ENCODE results near the gene RUBCNL.

RUBCNL gene

DNA sequence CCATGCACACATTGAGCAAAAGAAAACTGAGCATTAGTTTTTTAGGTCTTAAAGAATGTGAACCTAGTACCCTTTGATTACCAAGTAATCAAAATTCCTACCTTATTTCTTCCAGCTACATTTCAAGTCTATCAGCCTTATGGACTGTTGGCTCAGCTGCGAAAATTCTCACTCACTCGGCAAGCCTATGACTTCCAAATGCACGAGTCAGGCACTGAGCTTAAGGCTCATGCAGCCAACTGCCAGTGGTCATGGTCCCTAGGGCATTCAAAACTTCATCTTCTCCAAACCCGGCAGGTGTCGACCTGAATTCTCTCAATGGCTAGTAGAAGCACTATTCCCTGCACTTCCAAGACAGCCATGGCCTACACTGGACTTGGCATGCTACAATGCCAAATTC is 41.2 kb downstream of the RUBCNL start:
- Histone ChIP-seq H3K36me3 (ENCODE audit: control insufficient read depth, low read length) (peaks cover 80% of the 10 kb centered on the region), H3K4me3 (ENCODE audit: low read length) (no peak overlapping the region), H3F3A (ENCODE audit: control insufficient read depth, insufficient read depth) (peaks cover 14% of the 10 kb centered on the region; the same call in 1 of the 2 replicates), H4K20me1 (ENCODE audit: control insufficient read depth, insufficient read depth, low read depth, low read length) (no peaks in the 10 kb centered on the region), H3K27ac (ENCODE audit: low read depth, low read length) (no peak overlapping the region), H3K9me3 (ENCODE audit: control insufficient read depth, insufficient read depth, low read length) (no peaks in the 10 kb centered on the region), H3K27me3 (ENCODE audit: control insufficient read depth, low read length) (no peaks in the 10 kb centered on the region), H3K9me2 (replicated peaks; ENCODE audit: control insufficient read depth, low read length) (no peaks in the 10 kb centered on the region), H3K79me2 (ENCODE audit: control insufficient read depth, low read length) (no peaks in the 10 kb centered on the region), H3K4me2 (ENCODE audit: low read length) (no peak overlapping the region), H3K4me1 (ENCODE audit: control insufficient read depth, low read length) (peaks cover 35% of the 10 kb centered on the region)
- no peak for TF ChIP-seq CTCF (IDR thresholded peaks at IDR 0.05; ENCODE audit: low read depth, low read length, poor library complexity, severe bottlenecking)
- TF ChIP-seq EZH2phosphoT487 (IDR thresholded peaks at IDR 0.05; ENCODE audit: borderline replicate concordance, low read length): no peak

GRCh38 chr13:46345398-46345797 is 41.7 kb downstream of the RUBCNL start:
- Histone ChIP-seq H4K20me1 (ENCODE audit: control insufficient read depth, insufficient read depth, low read depth, low read length) (no peaks in the 10 kb centered on the region), H3F3A (ENCODE audit: control insufficient read depth, insufficient read depth) (peaks cover 14% of the 10 kb centered on the region; the same call in 1 of the 2 replicates), H3K36me3 (ENCODE audit: control insufficient read depth, low read length) (peaks cover 80% of the 10 kb centered on the region), H3K4me3 (ENCODE audit: low read length) (no peak overlapping the region), H3K4me1 (ENCODE audit: control insufficient read depth, low read length) (peaks cover 40% of the 10 kb centered on the region), H3K27ac (ENCODE audit: low read depth, low read length) (no peak overlapping the region), H3K79me2 (ENCODE audit: control insufficient read depth, low read length) (no peaks in the 10 kb centered on the region), H3K4me2 (ENCODE audit: low read length) (no peak overlapping the region), H3K27me3 (ENCODE audit: control insufficient read depth, low read length) (no peaks in the 10 kb centered on the region), H3K9me3 (ENCODE audit: control insufficient read depth, insufficient read depth, low read length) (no peaks in the 10 kb centered on the region), H3K9me2 (replicated peaks; ENCODE audit: control insufficient read depth, low read length) (no peaks in the 10 kb centered on the region)
- no peak for TF ChIP-seq EZH2phosphoT487 (IDR thresholded peaks at IDR 0.05; ENCODE audit: borderline replicate concordance, low read length)
- TF ChIP-seq CTCF (IDR thresholded peaks at IDR 0.05; ENCODE audit: low read depth, low read length, poor library complexity, severe bottlenecking): no peak

DNA sequence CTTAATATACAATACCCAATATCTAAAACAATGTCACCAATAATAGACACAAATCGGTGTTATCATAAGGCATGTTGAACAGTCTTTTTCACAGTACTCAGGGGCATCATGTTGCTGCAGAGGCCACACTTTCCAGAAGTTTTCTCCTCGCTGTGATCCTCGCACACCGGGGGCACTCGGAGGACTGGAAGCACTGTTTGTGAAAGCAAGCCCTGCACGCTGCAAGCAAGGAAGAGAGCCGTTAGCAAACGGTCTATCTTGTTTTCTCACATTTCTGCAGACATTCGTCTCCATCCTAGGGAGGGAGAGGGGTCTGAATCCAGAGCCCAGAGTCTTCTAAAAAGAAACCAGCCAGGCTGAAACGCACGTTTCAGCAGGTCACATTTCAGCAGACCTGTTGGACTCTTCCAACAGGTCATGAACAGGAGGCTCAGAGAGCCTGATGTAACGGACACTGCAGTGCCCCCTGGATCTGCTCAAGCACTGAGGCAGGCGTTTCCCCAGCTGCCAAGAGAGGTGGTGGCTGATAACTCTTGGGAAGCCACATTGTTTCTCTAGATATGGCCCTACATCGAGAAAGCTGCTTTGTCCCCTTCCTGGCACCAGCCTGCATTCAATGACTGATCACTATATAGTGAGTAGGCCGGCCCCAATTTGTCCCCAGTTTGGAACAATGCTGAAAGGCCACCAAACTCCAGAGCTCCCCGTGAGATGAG is 43.6 kb downstream of the RUBCNL start:
- no peak for TF ChIP-seq CTCF (IDR thresholded peaks at IDR 0.05; ENCODE audit: low read depth, low read length, poor library complexity, severe bottlenecking)
- TF ChIP-seq EZH2phosphoT487 (IDR thresholded peaks at IDR 0.05; ENCODE audit: borderline replicate concordance, low read length): no peak
- Histone ChIP-seq H3K9me2 (replicated peaks; ENCODE audit: control insufficient read depth, low read length) (no peaks in the 10 kb centered on the region), H3K36me3 (ENCODE audit: control insufficient read depth, low read length) (peaks cover 75% of the 10 kb centered on the region), H4K20me1 (ENCODE audit: control insufficient read depth, insufficient read depth, low read depth, low read length) (no peaks in the 10 kb centered on the region), H3K9me3 (ENCODE audit: control insufficient read depth, insufficient read depth, low read length) (no peaks in the 10 kb centered on the region), H3K4me1 (ENCODE audit: control insufficient read depth, low read length) (peaks cover 49% of the 10 kb centered on the region), H3K79me2 (ENCODE audit: control insufficient read depth, low read length) (no peaks in the 10 kb centered on the region), H3K4me2 (ENCODE audit: low read length) (no peak overlapping the region), H3K27ac (ENCODE audit: low read depth, low read length) (peak overlapping the region; percentile 75; the same call in 1 of the 2 replicates), H3F3A (ENCODE audit: control insufficient read depth, insufficient read depth) (peaks cover 14% of the 10 kb centered on the region; the same call in 1 of the 2 replicates), H3K27me3 (ENCODE audit: control insufficient read depth, low read length) (no peaks in the 10 kb centered on the region), H3K4me3 (ENCODE audit: low read length) (no peak overlapping the region)
